Ovary (tissue), 3 donors: ENCODE results near the gene ARFGAP3.

Source experiments
- CTCF ChIP-seq, 3 donors: fragments of 450-650 bp in 2 of 3; fragments of 200-600 bp in 1 of 3; IDR thresholded peaks; one replicate each; pipeline versions ENCODE4 v1.5.1 to v1.8.0; 2016 to 2022; ENCODE audit warnings: antibody characterized with exemption in 3 of 3, mild to moderate bottlenecking in 1 of 3
- POLR2A ChIP-seq: fragments of 450-650 bp; IDR thresholded peaks from one replicate; pipeline ENCODE4 v1.6.1; 2017; ENCODE audit warnings: antibody characterized with exemption, mild to moderate bottlenecking, moderate library complexity
- donor health status: DM: no; HTN: no; CAD: no.

DNA sequence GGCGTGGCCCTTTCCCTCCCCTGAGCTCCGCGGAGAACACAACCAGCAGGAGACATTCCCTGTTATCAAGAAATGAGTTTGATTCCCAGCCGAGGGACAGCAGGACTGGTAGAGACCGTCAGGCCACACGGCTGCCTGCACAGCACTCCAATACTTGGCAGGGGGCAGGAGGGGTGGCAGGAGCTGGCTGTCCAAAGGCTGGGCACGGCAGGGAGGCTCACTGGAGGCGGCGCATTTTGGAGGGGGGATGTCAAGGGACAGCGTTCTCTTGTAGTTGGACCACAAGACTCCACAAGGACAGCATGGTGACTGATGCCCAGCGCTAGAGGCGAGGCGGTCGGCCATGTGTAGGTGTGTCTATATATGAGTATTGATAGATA lies 69.7 kb downstream of the ARFGAP3 start:
- no peak for TF ChIP-seq CTCF (IDR thresholded peaks at IDR 0.05)
- no peak for TF ChIP-seq POLR2A
